Kidney (tissue), 14 donors: ENCODE measurements around the gene SLC23A2. TPM values are rescaled to one million over a fixed set of nuclear protein-coding genes. Genes with fewer than 3 reads are reported as not detected.

Experiments
- DNase-seq, 5 donors: peaks; one replicate each; pipeline ENCODE4 v3.0.0-alpha.2; 2013 to 2020
- FAIRE-seq: peaks from 2 replicates; lab custom pipeline; 2012; peaks lifted over from hg19 to GRCh38; lab: Jason Lieb, UNC
- H3K27ac ChIP-seq, 2 donors: one replicate each; pipeline ENCODE4 v1.7.0; 2013; ENCODE audit warnings: low read depth in 2 of 2, low read length in 2 of 2, inconsistent platforms in 1 of 2
- H3K27me3 ChIP-seq: one replicate; pipeline ENCODE4 v1.7.1; 2013; ENCODE audit warnings: low read length, inconsistent platforms; ENCODE audit not compliant: control insufficient read depth, insufficient read depth
- H3K36me3 ChIP-seq, 3 donors: one replicate each; pipeline versions ENCODE4 v1.7.0 to v1.7.1; 2013; ENCODE audit warnings: low read length in 3 of 3, control low read depth in 1 of 3, inconsistent platforms in 1 of 3; ENCODE audit not compliant: insufficient read depth in 3 of 3, control insufficient read depth in 2 of 3
- H3K4me1 ChIP-seq, 3 donors: one replicate each; pipeline versions ENCODE4 v1.7.0 to v1.7.1; 2013; ENCODE audit warnings: low read length in 3 of 3, inconsistent platforms in 1 of 3, low read depth in 1 of 3; ENCODE audit not compliant: control insufficient read depth in 2 of 3, insufficient read depth in 2 of 3
- H3K4me3 ChIP-seq, 3 donors: one replicate each; pipeline versions ENCODE4 v1.7.0 to v1.8.1; 2013; ENCODE audit warnings: low read length in 3 of 3, control low read depth in 1 of 3, inconsistent platforms in 1 of 3
- H3K9ac ChIP-seq, 3 donors: one replicate each; pipeline versions ENCODE4 v1.7.0 to v1.7.1; 2013; ENCODE audit warnings: low read length in 3 of 3, control low read depth in 1 of 3, inconsistent platforms in 1 of 3
- H3K9me3 ChIP-seq, 3 donors: one replicate each; pipeline versions ENCODE4 v1.7.0 to v1.7.1; 2013; ENCODE audit warnings: low read length in 3 of 3, control low read depth in 1 of 3, inconsistent platforms in 1 of 3; ENCODE audit not compliant: control insufficient read depth in 2 of 3, insufficient read depth in 1 of 3
- intact Hi-C: fragments of 100-400 bp; cut with DNase I; formaldehyde crosslinking; loops from one replicate; pipeline ENCODE4 v1.11.1; 2022
- polyA plus RNA-seq: library from polyadenylated mRNA; stranded (reverse); fragments of 350-450 nt; fragmentation: Illumina TruSeq; extraction: RNeasy Lipid Tissue Mini Kit (QIAGEN cat#74804); gene quantifications from one replicate; pipeline ENCODE4 v1.2.3, GENCODE V29; 2014; ENCODE audit warnings: low read depth, low replicate concordance; ENCODE audit not compliant: insufficient read depth
- total RNA-seq: library from RNA; stranded (reverse); fragmentation: NEBNext Ultra II Directional; extraction: Animal tissue kit (Norgen Biotek cat#: 25700); gene quantifications from one replicate; pipeline ENCODE4 v1.2.1, GENCODE V29; 2021
- TF ChIP-seq, protein P1 (sequence below): IDR thresholded peaks from 3 replicates; pipeline ENCODE4 v1.5.1; 2012; ENCODE audit warnings: mild to moderate bottlenecking, moderate library complexity, borderline replicate concordance; ENCODE audit not compliant: insufficient read depth; ENCODE audit errors: extremely low read depth
- donor health status: control.
- donor health status: control.
- donor health status: control.
- donor health status: control.
- donor health status: control.
- donor health status: DM: yes; HTN: yes; CAD: no.
- donor health status: Normal renal cell carcinoma (clear cell type).

Gene SLC23A2
- total and polyA plus RNA-seq, 2 donors from 2014 or later: 4.8 to 20.5 TPM

DNA sequence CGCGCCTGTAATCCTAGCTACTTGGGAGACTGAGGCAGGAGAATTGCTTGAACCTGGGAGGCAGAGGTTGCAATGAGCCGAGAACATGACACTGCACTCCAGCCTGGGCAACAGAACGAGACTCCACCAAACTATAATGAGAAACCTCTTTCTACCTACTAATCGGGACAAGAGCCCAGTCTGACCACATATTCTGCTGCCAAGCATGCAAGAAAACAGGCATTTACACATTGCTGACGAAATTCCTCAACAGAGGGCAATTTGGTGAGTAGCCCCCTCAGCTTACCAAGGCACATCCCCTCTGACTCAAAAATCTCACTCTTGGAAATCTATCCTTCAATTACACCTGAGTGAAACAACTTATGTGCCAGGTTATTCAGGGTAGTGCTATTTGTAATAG lies 81.2 kb downstream of the SLC23A2 start:
- H3K4me3 ChIP-seq: no peak overlapping the region
- DNase-seq (no peak), FAIRE-seq (no peak)
- no peaks in the 10 kb centered on the region for H3K9me3 ChIP-seq
- no peak overlapping the region for H3K27ac ChIP-seq
- intact Hi-C loops: no loop called here
- TF ChIP-seq, protein P1, sequence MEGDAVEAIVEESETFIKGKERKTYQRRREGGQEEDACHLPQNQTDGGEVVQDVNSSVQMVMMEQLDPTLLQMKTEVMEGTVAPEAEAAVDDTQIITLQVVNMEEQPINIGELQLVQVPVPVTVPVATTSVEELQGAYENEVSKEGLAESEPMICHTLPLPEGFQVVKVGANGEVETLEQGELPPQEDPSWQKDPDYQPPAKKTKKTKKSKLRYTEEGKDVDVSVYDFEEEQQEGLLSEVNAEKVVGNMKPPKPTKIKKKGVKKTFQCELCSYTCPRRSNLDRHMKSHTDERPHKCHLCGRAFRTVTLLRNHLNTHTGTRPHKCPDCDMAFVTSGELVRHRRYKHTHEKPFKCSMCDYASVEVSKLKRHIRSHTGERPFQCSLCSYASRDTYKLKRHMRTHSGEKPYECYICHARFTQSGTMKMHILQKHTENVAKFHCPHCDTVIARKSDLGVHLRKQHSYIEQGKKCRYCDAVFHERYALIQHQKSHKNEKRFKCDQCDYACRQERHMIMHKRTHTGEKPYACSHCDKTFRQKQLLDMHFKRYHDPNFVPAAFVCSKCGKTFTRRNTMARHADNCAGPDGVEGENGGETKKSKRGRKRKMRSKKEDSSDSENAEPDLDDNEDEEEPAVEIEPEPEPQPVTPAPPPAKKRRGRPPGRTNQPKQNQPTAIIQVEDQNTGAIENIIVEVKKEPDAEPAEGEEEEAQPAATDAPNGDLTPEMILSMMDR: no peak
- peaks cover 0 to 8% (median 0%) of the 10 kb centered on the region in 3 donors for H3K4me1 ChIP-seq
- H3K36me3 ChIP-seq: no peaks in the 10 kb centered on the region
- H3K9ac ChIP-seq: no peak overlapping the region
- no peaks in the 10 kb centered on the region for H3K27me3 ChIP-seq

DNA sequence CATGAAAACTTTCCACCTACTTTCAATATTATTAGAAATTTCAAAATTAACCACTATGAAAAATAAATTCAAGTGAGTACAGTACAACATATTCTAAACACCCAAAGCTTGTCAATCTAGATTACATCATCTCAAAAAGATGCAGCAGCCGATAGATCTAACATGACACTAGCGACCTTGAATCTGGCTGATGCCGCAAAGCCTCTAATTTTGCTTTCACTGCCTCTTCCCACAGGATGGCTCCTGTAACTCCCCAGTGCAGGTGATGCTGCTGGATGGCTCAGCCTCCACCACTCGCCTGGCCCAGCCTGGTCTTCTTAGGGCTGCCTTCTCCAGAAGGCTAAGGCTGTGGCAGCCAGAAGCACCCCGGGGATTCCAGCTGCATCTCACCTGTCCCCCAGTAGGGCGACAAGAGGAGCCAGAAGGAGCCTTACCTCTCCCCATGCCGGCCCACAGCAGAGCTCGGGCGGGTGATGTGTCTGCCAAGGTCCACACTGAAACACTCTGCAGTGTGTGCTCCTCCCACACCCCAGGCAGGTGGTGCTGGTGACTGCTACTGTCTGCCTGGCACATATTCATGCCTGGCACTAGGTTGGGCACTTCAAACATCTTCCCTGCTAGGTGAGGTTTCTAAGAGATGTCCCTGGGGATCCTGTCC lies 82.1 kb downstream of the SLC23A2 start:
- H3K9ac ChIP-seq: no peak overlapping the region
- H3K36me3 ChIP-seq: no peaks in the 10 kb centered on the region
- H3K4me3 ChIP-seq: no peak overlapping the region
- no peaks in the 10 kb centered on the region for H3K27me3 ChIP-seq
- H3K9me3 ChIP-seq: no peaks in the 10 kb centered on the region
- H3K4me1 ChIP-seq: peaks cover 0 to 8% (median 0%) of the 10 kb centered on the region in 3 donors
- DNase-seq: no peak
- TF ChIP-seq, protein P1: no peak
- no peak for FAIRE-seq
- no peak overlapping the region for H3K27ac ChIP-seq
- intact Hi-C loops: no loop called here

DNA sequence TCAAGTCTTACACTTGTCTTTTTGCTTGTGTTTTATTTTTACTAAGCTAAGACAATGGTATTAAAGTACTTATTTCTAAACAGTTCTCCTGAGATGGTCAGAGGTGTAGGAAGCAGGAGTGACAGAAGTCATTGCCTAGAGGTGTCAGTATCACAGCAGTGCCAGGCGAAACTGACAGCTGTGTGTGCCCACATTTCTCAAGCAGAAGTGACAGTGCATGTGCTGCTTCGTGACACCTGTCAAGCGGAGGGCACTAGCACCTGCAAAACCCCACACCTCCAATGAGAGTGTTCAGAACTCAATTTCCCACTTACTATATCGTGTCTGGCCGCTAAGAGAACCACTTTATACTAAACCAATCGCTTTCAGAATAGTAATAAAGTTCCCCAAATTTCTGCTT lies 82.8 kb downstream of the SLC23A2 start:
- no peak overlapping the region for H3K4me3 ChIP-seq
- peaks cover 0 to 8% (median 0%) of the 10 kb centered on the region in 3 donors for H3K4me1 ChIP-seq
- H3K36me3 ChIP-seq: no peaks in the 10 kb centered on the region
- H3K27ac ChIP-seq: no peak overlapping the region
- H3K27me3 ChIP-seq: no peaks in the 10 kb centered on the region
- FAIRE-seq: no peak
- no peak for DNase-seq
- no peak overlapping the region for H3K9ac ChIP-seq
- intact Hi-C loops: no loop called here
- H3K9me3 ChIP-seq: no peaks in the 10 kb centered on the region
- TF ChIP-seq, protein P1: no peak
